Osteoblast (primary cell): Measurements from ENCODE around the gene DIAPH1. TPM values are rescaled to one million over a fixed set of nuclear protein-coding genes. Genes with fewer than 3 reads are reported as not detected.

Experiments
- DNase-seq: peaks from one replicate; pipeline ENCODE4 v3.0.0; 2011; ENCODE audit warnings: low spot score, mixed read lengths; ENCODE audit not compliant: insufficient read length; ENCODE audit errors: missing footprints
- H2AFZ ChIP-seq: 2 replicates; pipeline ENCODE4 v1.6.0; 2011; ENCODE audit warnings: mild to moderate bottlenecking, low read length
- H3K27ac ChIP-seq: 2 replicates; pipeline ENCODE4 v1.5.1; 2011; ENCODE audit warnings: mild to moderate bottlenecking, low read depth, low read length, moderate library complexity
- H3K27me3 ChIP-seq: 2 replicates; pipeline ENCODE4 v1.6.0; 2012; ENCODE audit warnings: mild to moderate bottlenecking, control low read depth, inconsistent platforms, low read length, moderate library complexity; ENCODE audit not compliant: insufficient read depth
- H3K36me3 ChIP-seq: 2 replicates; pipeline ENCODE4 v1.5.1; 2011; ENCODE audit warnings: mild to moderate bottlenecking, low read length, control low read depth, moderate library complexity; ENCODE audit not compliant: insufficient read depth
- H3K4me1 ChIP-seq: 2 replicates; pipeline ENCODE4 v1.5.1; 2011; ENCODE audit warnings: mild to moderate bottlenecking, low read length, control low read depth, moderate library complexity; ENCODE audit not compliant: insufficient read depth
- H3K4me2 ChIP-seq: 2 replicates; pipeline ENCODE4 v1.6.0; 2011; ENCODE audit warnings: mild to moderate bottlenecking, low read length; ENCODE audit not compliant: insufficient read depth
- H3K4me3 ChIP-seq: fragments of 200-600 bp; sonication (generic); 3 replicates; pipeline ENCODE4 v1.5.1; 2012; ENCODE audit warnings: mild to moderate bottlenecking, low read length, inconsistent platforms; ENCODE audit not compliant: insufficient read depth
- H3K79me2 ChIP-seq: 2 replicates; pipeline ENCODE4 v1.6.0; 2012; ENCODE audit warnings: mild to moderate bottlenecking, low read length, control low read depth, inconsistent platforms; ENCODE audit not compliant: insufficient read depth
- H3K9me3 ChIP-seq: 2 replicates; pipeline ENCODE4 v1.5.1; 2011; ENCODE audit warnings: low read depth, low read length, control low read depth
- H4K20me1 ChIP-seq: 2 replicates; pipeline ENCODE4 v1.6.0; 2012; ENCODE audit warnings: mild to moderate bottlenecking, low read length, control low read depth; ENCODE audit not compliant: insufficient read depth
- CTCF ChIP-seq: IDR thresholded peaks from 2 replicates; pipeline ENCODE4 v1.5.1; 2011; ENCODE audit warnings: mild to moderate bottlenecking, low read depth, low read length, moderate library complexity; ENCODE audit errors: extremely low read depth
- total RNA-seq: library from RNA; depleted of rRNA; stranded (reverse); fragments of >200 nt; gene quantifications from 2 replicates; pipeline ENCODE4 v1.2.3, GENCODE V29; 2012

DIAPH1 gene
- total RNA-seq, 1 donor = 18.5 TPM

GRCh38 chr5:141493500-141494422 lies 125.0 kb downstream of the DIAPH1 start:
- Histone ChIP-seq H3K4me2 (peak overlapping the region; percentile 45), H3K36me3 (peaks cover 21% of the 10 kb centered on the region), H2AFZ (no peak overlapping the region), H3K4me1 (peaks cover 32% of the 10 kb centered on the region), H3K9me3 (no peaks in the 10 kb centered on the region), H3K4me3 (no peak overlapping the region), H3K27ac (peak overlapping the region; percentile 49), H3K27me3 (no peaks in the 10 kb centered on the region), H4K20me1 (peaks cover 24% of the 10 kb centered on the region), H3K79me2 (peaks cover 60% of the 10 kb centered on the region)
- peak; percentile 13 for TF ChIP-seq CTCF
- peak; percentile 96 for DNase-seq

- H3K4me2 ChIP-seq = no peak overlapping the region
- no peaks in the 10 kb centered on the region for H3K27me3 ChIP-seq
These were observed 126.5 kb downstream of the DIAPH1 start for GRCh38 chr5:141492168-141492885.

GRCh38 chr5:141491323-141492167 lies 127.3 kb downstream of the DIAPH1 start:
- no peak for TF ChIP-seq CTCF
- Histone ChIP-seq H3K9me3 (no peaks in the 10 kb centered on the region), H3K36me3 (peaks cover 26% of the 10 kb centered on the region), H3K27me3 (no peaks in the 10 kb centered on the region), H4K20me1 (peaks cover 41% of the 10 kb centered on the region), H3K4me3 (no peak overlapping the region), H2AFZ (no peak overlapping the region), H3K79me2 (peaks cover 77% of the 10 kb centered on the region), H3K27ac (no peak overlapping the region), H3K4me1 (peaks cover 44% of the 10 kb centered on the region), H3K4me2 (no peak overlapping the region)
- DNase-seq = no peak

More at GRCh38 chr5:141492168-141492885, 126.5 kb downstream of the DIAPH1 start:
- H3K27ac ChIP-seq = no peak overlapping the region
- peaks cover 35% of the 10 kb centered on the region for H4K20me1 ChIP-seq
- no peaks in the 10 kb centered on the region for H3K9me3 ChIP-seq
- H3K79me2 ChIP-seq = peaks cover 69% of the 10 kb centered on the region
- H3K4me3 ChIP-seq = no peak overlapping the region
- TF ChIP-seq CTCF = no peak
- DNase-seq = no peak
- H3K36me3 ChIP-seq = peaks cover 21% of the 10 kb centered on the region
- H3K4me1 ChIP-seq = peaks cover 44% of the 10 kb centered on the region
- H2AFZ ChIP-seq = no peak overlapping the region
